Amygdala (tissue), 56 donors: ENCODE data around the gene OGFR.

Experiments
- DNase-seq, 56 donors: peaks; one replicate each; lab custom pipeline; 2025; lab: John Stamatoyannopoulos, UW

Gene OGFR

DNA sequence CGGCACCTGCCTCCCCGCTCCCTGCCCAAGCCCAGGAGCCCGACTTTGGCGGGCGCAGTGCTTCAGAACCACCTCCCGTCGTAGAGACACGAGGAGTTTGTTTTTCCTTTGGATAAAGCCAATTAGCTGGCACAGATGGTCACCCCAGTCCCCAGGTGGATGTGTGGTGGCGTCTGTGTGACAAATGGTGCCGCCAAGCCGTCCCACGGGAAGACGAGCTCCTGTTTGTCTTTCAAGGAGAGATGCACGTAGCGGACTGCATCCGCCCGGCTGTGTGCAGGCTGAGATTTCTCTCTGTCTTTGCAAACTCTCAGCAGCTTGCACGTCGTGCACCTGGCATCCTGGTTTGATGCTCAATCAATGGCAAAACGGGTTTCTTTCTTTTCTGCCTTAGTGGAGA, 24.4 kb upstream of the OGFR start:
- peak in 12 of 56 donors; percentile 11 to 57 (median 32) for DNase-seq

- no peak for DNase-seq
Measured at GRCh38 chr20:62780696-62781095, 23.9 kb upstream of the OGFR start.

DNA sequence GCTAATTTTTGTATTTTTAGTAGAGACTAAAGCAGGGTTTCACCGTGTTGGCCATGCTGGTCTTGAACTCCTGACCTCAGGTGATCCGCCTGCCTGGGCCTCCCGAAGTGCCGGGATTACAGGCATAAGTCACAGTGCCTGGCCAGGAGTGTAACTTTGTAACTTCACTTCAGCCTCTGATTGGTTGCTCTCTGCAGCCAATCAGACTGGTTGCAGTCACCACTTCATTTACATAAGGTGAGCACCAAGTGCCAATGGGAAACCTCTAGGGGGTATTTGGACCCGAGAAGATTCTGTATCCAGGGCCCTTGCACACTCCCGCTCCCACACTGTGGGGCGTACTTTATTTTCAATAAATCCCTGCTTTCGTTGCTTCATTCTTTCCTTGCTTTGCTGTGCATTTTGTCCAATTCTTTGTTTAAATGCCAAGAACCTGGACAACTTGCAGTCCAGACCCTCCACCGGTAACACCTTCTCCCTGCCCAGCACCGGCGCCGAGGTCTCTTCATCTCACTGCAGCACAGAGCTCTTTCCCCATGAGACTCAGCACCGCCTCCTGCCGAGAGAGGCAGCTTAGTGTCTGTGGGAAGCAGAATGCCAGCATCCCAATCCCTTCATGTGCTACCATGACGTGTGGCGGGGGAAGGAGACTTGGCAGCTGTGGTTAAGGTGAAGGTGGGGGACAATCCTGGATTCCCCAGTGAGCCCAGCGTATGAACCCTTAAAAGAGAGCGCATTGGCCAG, 22.3 kb upstream of the OGFR start:
- DNase-seq = no peak

DNA sequence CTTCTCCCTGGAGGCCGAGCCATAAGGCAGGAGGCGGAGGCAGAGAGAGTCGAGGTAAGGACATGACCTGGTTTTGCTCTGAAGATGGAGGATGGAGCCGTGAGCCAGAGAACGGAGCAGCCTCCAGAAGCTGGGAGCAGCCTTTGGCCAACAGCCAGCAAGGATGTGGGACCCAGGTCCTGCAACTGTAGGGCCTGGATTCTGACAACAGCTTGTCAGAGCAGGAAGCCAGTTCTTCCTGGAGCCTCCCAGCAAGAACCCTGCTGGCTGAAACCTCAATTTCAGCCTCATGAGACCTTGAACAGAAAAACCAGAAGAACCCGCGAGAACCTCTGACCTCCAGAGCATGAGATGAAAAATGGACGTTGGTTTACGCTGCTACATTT, 21.7 kb upstream of the OGFR start:
- no peak for DNase-seq

- no peak for DNase-seq
Measured at GRCh38 chr20:62784497-62784896, 20.1 kb upstream of the OGFR start.

- DNase-seq = no peak
Measured at GRCh38 chr20:62785393-62785792, 19.2 kb upstream of the OGFR start.

DNA sequence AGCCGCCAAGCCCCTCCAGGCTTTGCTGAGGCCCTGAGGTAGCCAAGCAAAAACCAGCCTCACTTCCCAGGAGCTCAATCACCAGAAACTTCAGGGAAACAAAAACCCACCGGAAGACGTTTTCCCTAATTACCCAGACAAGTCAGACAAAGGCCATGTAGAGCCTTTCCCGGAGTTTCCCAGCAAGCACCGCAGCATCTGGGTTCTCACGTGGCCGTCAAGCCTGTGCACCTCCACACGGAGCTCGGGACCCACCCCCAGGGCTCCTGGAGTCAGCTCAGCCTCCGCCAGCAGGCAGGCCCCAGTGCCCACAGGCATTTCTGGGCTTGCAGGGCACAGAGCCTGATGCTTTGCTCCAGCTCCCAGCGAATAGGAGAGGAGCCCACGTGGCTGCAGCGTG, 18.5 kb upstream of the OGFR start:
- no peak for DNase-seq

DNA sequence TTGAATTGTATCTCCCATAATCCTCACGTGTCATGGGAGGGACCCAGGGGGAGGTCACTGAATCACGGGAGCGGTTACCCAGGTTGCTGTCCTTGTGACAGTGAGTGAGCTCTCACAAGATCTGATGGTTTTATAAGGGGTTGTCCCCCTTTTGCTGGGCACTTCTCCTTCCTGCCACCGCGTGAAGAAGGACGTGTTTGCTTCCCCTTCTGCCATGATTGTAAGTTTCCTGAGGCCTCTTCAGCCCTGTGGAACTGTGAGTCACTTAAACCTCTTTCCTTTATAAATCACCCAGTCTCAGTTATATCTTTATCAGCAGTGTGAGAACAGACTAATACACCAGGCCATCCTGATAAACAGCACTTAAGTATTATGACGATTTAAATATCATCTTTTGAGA, 17.3 kb upstream of the OGFR start:
- no peak for DNase-seq

- DNase-seq = no peak
Measured at GRCh38 chr20:62787866-62788265, 16.8 kb upstream of the OGFR start.

DNA sequence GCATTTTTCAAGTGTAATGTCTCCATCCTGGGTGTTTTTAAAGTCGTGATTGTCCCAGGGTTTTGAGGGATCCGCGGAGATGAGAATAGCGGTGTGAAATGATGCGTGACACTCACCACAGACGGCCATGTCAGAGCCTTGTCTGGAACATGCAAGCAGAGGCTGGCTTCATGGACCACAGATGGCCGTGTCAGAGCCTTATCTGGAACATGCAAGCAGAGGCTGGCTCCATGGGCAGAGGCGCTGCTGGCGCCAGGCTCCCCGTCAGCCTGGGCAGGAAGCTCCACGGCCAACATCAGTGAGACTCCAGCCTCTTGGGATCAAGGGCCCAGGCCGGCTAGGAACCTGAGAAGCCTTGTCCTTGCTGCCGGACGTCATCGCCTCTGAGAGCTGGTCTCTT, 16.0 kb upstream of the OGFR start:
- DNase-seq = no peak

DNA sequence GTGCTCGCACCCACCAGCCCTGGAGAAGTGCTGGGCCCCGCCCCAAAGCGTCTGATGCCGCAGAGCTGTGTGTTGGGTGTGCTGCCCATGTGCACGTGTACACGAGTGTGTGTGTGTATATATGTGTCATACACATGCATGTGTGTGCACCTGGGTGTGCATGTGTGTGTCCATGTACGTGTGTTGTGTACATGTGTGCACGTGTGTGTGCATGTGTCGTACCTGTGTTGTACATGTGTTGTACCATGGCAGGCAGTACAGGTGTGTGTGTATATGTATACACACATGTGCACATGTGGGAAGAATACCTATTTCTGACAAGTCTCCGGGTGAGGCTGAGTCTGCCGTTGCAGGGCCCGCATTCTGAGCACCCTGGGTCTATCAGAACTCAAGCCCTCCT, 14.6 kb upstream of the OGFR start:
- DNase-seq = no peak

DNA sequence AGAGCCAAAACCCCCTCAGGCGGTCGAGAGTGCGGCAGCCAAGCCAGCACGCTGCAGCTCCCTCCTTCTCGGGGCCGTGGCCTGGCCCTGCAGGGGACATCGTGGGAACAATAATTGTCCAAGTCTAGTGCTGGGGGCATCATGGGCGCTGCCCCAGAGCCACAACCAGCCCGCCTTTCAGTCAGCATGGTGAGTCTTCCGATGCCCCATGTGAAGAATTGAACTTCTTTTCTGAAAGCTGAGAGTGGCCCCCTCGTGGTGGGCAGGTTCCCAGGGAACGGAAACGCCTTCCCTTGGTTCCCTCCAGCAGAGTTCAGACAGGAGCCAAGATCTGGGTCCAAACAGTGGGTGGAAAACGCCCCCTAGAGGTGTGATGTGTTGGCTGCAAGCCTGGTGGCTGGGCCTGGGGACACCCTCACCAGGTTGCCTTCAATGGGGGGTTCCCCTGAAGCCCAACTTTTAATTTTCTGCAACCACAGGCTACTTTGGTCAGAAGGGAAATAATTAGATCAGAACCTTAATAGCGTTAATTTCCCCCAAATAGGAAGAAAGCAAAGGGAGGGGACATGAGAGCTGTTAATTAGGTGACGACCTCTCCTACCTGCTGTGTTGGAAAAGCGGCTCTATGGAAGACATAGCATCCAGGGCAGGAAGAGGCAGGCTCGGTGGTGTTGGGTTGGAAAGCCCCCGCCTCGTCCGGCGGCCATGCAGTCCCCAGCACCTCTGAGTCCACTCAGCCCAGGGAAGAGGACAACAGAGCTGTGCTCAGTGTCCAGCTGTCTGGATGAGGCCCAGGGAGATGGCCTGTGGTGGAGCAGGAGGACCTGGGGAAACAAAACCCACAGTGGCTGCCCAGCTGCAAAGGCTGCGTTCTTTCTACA, 13.1 kb upstream of the OGFR start:
- DNase-seq = peak; percentile 24 to 93 (median 76)

- no peak for DNase-seq
Measured at GRCh38 chr20:62792182-62792939, 12.3 kb upstream of the OGFR start.

GRCh38 chr20:62792940-62793756, 11.5 kb upstream of the OGFR start:
- no peak for DNase-seq

- DNase-seq = no peak
Measured at GRCh38 chr20:62793757-62794006, 11.0 kb upstream of the OGFR start.

GRCh38 chr20:62794007-62794724, 10.5 kb upstream of the OGFR start:
- peak; percentile 54 to 98 (median 90) for DNase-seq

DNA sequence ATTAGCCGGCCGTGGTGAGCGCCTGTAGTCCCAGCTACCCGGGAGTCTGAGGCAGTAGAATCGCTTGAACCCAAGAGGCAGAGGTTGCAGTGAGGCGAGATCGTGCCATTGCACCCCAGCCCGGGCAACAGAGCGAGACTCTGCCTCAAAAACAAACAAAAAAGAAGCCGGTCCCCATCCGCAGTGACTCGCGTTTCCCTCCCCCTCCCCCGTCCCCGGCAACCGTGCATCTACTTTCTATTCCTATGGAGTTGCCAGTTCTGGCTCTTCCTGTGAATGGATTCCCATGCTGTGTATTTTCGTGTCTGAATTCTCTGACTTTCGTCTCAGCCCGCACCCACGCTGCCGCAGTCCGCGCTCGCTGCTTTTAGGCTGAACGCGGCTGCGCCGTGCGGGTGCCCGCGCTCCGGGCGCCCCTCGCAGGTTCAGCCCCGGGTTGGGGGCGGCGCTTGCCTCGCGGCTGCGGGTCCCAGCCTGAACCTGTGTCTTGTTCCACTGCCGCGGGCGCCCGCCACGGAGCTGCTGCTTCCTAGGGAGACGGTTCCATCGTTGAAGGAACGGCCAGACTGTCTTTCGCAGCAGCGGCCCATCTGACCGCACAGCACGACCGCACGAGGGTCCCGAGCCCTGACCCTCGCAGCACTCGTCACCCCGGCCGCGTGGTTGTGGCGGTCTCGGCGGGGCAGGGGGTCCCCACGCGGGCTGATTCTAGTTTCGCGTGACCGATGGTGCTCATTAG, 9.4 kb upstream of the OGFR start:
- peak in 34 of 56 donors; percentile 15 to 69 (median 38) for DNase-seq

- peak in 1 of 56 donors; percentile 78 for DNase-seq
Measured at GRCh38 chr20:62796699-62797491, 7.7 kb upstream of the OGFR start.
